WTC11 (cell line): ENCODE results near the gene DDX25. TPM values are rescaled to one million over a fixed set of nuclear protein-coding genes. Genes with fewer than 3 reads are reported as not detected.

ENCODE experiments used
- ATAC-seq: fragments of 200-7000 bp; cut with Tn5 transposase; 2 replicates; pipeline ENCODE4 v1.10.0; 2021; ENCODE audit warnings: mild to moderate bottlenecking, moderate library complexity
- CTCF ChIA-PET: fragments of 300-600 bp; sonication (Branson Sonifier 250); formaldehyde crosslinking; loops from one replicate; lab custom pipeline; 2021; ENCODE audit warnings: antibody characterized with exemption; lab: Charles Lee
- POLR2A ChIA-PET: fragments of 350-600 bp; sonication (Branson Sonifier 250); formaldehyde crosslinking; loops from one replicate; lab custom pipeline; 2021; ENCODE audit warnings: antibody characterized with exemption; lab: Charles Lee
- DNase-seq: peaks from one replicate; pipeline ENCODE4 v3.0.0; 2021; ENCODE audit warnings: low spot score
- H3K27ac Mint-ChIP-seq: 2 replicates; pipeline ENCODE4 v1.8.0; 2021; ENCODE audit warnings: mixed read lengths
- H3K27me3 Mint-ChIP-seq: 2 replicates; pipeline ENCODE4 v1.8.0; 2021; ENCODE audit warnings: low read depth, mild to moderate bottlenecking, moderate library complexity, mixed read lengths
- H3K36me3 Mint-ChIP-seq: 2 replicates; pipeline ENCODE4 v1.8.0; 2021; ENCODE audit warnings: mixed read lengths
- H3K4me1 Mint-ChIP-seq: 2 replicates; pipeline ENCODE4 v1.8.0; 2022; ENCODE audit warnings: mixed read lengths
- H3K4me3 Mint-ChIP-seq: 2 replicates; pipeline ENCODE4 v1.8.0; 2021; ENCODE audit warnings: mild to moderate bottlenecking, moderate library complexity, mixed read lengths
- H3K9me3 Mint-ChIP-seq: 2 replicates; pipeline ENCODE4 v1.8.0; 2021; ENCODE audit warnings: mixed read lengths
- AR ChIP-seq: fragments of 250-450 bp; sonication (Bioruptor Pico); IDR thresholded peaks from 2 replicates; pipeline ENCODE4 v1.9.0; 2021; ENCODE audit warnings: mild to moderate bottlenecking
- ARID4B ChIP-seq: sonication (generic); formaldehyde crosslinking; IDR thresholded peaks from 2 replicates; pipeline ENCODE4 v1.8.0; 2023; ENCODE audit warnings: missing genetic modification reagents, mild to moderate bottlenecking, borderline replicate concordance
- CREM ChIP-seq: sonication (generic); formaldehyde crosslinking; IDR thresholded peaks from 2 replicates; pipeline ENCODE4 v1.8.1; 2022; ENCODE audit warnings: mild to moderate bottlenecking, missing genetic modification reagents, moderate library complexity
- FOXP1 ChIP-seq: sonication (generic); formaldehyde crosslinking; IDR thresholded peaks from 2 replicates; pipeline ENCODE4 v1.8.0; 2022; ENCODE audit warnings: missing genetic modification reagents, mild to moderate bottlenecking, moderate library complexity, borderline replicate concordance
- HMGA2 ChIP-seq: fragments of 250-450 bp; sonication (Bioruptor Pico); IDR thresholded peaks from 2 replicates; pipeline ENCODE4 v1.4.0; 2021; ENCODE audit warnings: mild to moderate bottlenecking, moderate library complexity
- IRF2 ChIP-seq: sonication (generic); formaldehyde crosslinking; IDR thresholded peaks from 2 replicates; pipeline ENCODE4 v1.8.0; 2022; ENCODE audit warnings: low read depth, missing genetic modification reagents, borderline replicate concordance
- MYBL2 ChIP-seq: sonication (generic); formaldehyde crosslinking; IDR thresholded peaks from 2 replicates; pipeline ENCODE4 v1.8.1; 2023; ENCODE audit warnings: mild to moderate bottlenecking, moderate library complexity, missing genetic modification reagents
- NFATC4 ChIP-seq: fragments of 250-450 bp; sonication (Bioruptor Pico); IDR thresholded peaks from 2 replicates; pipeline ENCODE4 v1.9.0; 2021; ENCODE audit warnings: mild to moderate bottlenecking
- NR3C1 ChIP-seq: sonication (generic); formaldehyde crosslinking; conservative IDR thresholded peaks from 2 replicates; pipeline ENCODE4 v1.8.1; 2023; ENCODE audit warnings: low read depth, mild to moderate bottlenecking, missing genetic modification reagents
- OVOL2 ChIP-seq: fragments of 250-450 bp; sonication (Bioruptor Pico); IDR thresholded peaks from 2 replicates; pipeline ENCODE4 v1.9.0; 2021; ENCODE audit warnings: mild to moderate bottlenecking, borderline replicate concordance
- SMAD4 ChIP-seq: sonication (generic); formaldehyde crosslinking; IDR thresholded peaks from 2 replicates; pipeline ENCODE4 v1.8.0; 2022; ENCODE audit warnings: mild to moderate bottlenecking, missing genetic modification reagents
- TP53 ChIP-seq: sonication (generic); formaldehyde crosslinking; IDR thresholded peaks from 2 replicates; pipeline ENCODE4 v1.8.1; 2023; ENCODE audit warnings: mild to moderate bottlenecking, missing genetic modification reagents
- USF1 ChIP-seq: sonication (generic); formaldehyde crosslinking; IDR thresholded peaks from 2 replicates; pipeline ENCODE4 v1.8.0; 2022; ENCODE audit warnings: mild to moderate bottlenecking, missing genetic modification reagents
- ZNF121 ChIP-seq: sonication (generic); formaldehyde crosslinking; IDR thresholded peaks from 2 replicates; pipeline ENCODE4 v1.8.0; 2023; ENCODE audit warnings: missing genetic modification reagents
- ZNF219 ChIP-seq: sonication (generic); formaldehyde crosslinking; IDR thresholded peaks from 2 replicates; pipeline ENCODE4 v1.8.0; 2023; ENCODE audit warnings: missing genetic modification reagents, mild to moderate bottlenecking, borderline replicate concordance
- ZNF232 ChIP-seq: sonication (generic); formaldehyde crosslinking; IDR thresholded peaks from 2 replicates; pipeline ENCODE4 v1.8.0; 2022; ENCODE audit warnings: mild to moderate bottlenecking, missing genetic modification reagents
- ZNF396 ChIP-seq: fragments of 250-450 bp; sonication (Bioruptor Pico); IDR thresholded peaks from 2 replicates; pipeline ENCODE4 v1.8.0; 2021; ENCODE audit warnings: mild to moderate bottlenecking, moderate library complexity, borderline replicate concordance
- ZNF425 ChIP-seq: fragments of 250-450 bp; sonication (Bioruptor Pico); conservative IDR thresholded peaks from 2 replicates; pipeline ENCODE4 v1.9.0; 2021; ENCODE audit warnings: mild to moderate bottlenecking
- ZNF512 ChIP-seq: sonication (generic); formaldehyde crosslinking; IDR thresholded peaks from 2 replicates; pipeline ENCODE4 v1.8.1; 2022; ENCODE audit warnings: missing genetic modification reagents, borderline replicate concordance
- total RNA-seq: library from RNA; stranded (reverse); gene quantifications from 3 replicates; pipeline ENCODE4 v1.2.3, GENCODE V29; 2021

Gene DDX25
- total RNA-seq, 1 experiment from 2014 or later: 17.5 TPM

GRCh38 chr11:125974284-125974683 lies 70.0 kb downstream of the DDX25 start (continued):
- TF ChIP-seq ARID4B (no peak), NFATC4 (CRISPR knock-in tag) (no peak), SMAD4 (no peak), IRF2 (CRISPR knock-in tag) (no peak), CREM (no peak)

- Mint-ChIP-seq H3K4me1 (peaks cover 25% of the 10 kb centered on the region), H3K4me3 (no peak overlapping the region), H3K27ac (no peak overlapping the region), H3K27me3 (no peaks in the 10 kb centered on the region), H3K36me3 (peaks cover 2% of the 10 kb centered on the region), H3K9me3 (no peaks in the 10 kb centered on the region)
- ChIA-PET POLR2A (no interaction called here), CTCF (interaction anchor here (0.8 kb wide), 1 partner anchor 86 kb away, joined by 3 read pairs; no protein-coding TSS in a partner anchor)
- DNase-seq (no peak), ATAC-seq (no peak)
- TF ChIP-seq ZNF396: no peak
- TF ChIP-seq MYBL2 (CRISPR knock-in tag): no peak
- TF ChIP-seq OVOL2 (CRISPR knock-in tag): no peak
- TF ChIP-seq TP53 (CRISPR knock-in tag): no peak
- TF ChIP-seq NR3C1 (CRISPR knock-in tag): no peak
- no peak for TF ChIP-seq ZNF512 (CRISPR knock-in tag)
- TF ChIP-seq FOXP1 (CRISPR knock-in tag): no peak
- no peak for TF ChIP-seq ZNF121 (CRISPR knock-in tag)
- TF ChIP-seq ZNF219 (CRISPR knock-in tag): no peak
- TF ChIP-seq ZNF425 (CRISPR knock-in tag): no peak
- TF ChIP-seq AR: no peak
- no peak for TF ChIP-seq USF1 (CRISPR knock-in tag)
- no peak for TF ChIP-seq ZNF232 (CRISPR knock-in tag)
- TF ChIP-seq HMGA2 (CRISPR knock-in tag): no peak
Observed at GRCh38 chr11:125975634-125976033, 71.3 kb downstream of the DDX25 start.
